GM12891 (cell line): Measurements from ENCODE around the gene PITPNC1.
"Not testable (repeated sequence)": the region's sequence is repeated elsewhere in the genome, so short reads cannot be mapped to it uniquely, and the experiment has no call there.

ENCODE experiments used
- DNase-seq: peaks from one replicate; pipeline ENCODE4 v3.0.0; 2011; ENCODE audit warnings: low spot score; ENCODE audit not compliant: insufficient read length
- FAIRE-seq: peaks from 2 replicates; lab custom pipeline; 2011; peaks lifted over from hg19 to GRCh38; lab: Jason Lieb, UNC
- PAX5 ChIP-seq: IDR thresholded peaks from 2 replicates; pipeline ENCODE4 v1.6.1; 2011; ENCODE audit warnings: low read length, moderate library complexity, mild to moderate bottlenecking; ENCODE audit not compliant: insufficient read depth, severe bottlenecking
- POLR2A ChIP-seq: IDR thresholded peaks from 2 replicates; pipeline ENCODE4 v1.6.1; 2011; ENCODE audit warnings: low read depth, low read length, control low read depth
- POLR2AphosphoS5 ChIP-seq: IDR thresholded peaks from 2 replicates; pipeline ENCODE4 v1.6.1; 2011; ENCODE audit warnings: low read depth, low read length, control low read depth
- POU2F2 ChIP-seq: IDR thresholded peaks from 2 replicates; pipeline ENCODE4 v1.6.1; 2011; ENCODE audit warnings: low read depth, mild to moderate bottlenecking, control low read depth, low read length, moderate library complexity
- SPI1 ChIP-seq: IDR thresholded peaks from 2 replicates; pipeline ENCODE4 v1.6.1; 2011; ENCODE audit warnings: low read depth, low read length, control low read depth
- TAF1 ChIP-seq: IDR thresholded peaks from 2 replicates; pipeline ENCODE4 v1.6.1; 2011; ENCODE audit warnings: low read depth, low read length, control low read depth

Gene PITPNC1

DNA sequence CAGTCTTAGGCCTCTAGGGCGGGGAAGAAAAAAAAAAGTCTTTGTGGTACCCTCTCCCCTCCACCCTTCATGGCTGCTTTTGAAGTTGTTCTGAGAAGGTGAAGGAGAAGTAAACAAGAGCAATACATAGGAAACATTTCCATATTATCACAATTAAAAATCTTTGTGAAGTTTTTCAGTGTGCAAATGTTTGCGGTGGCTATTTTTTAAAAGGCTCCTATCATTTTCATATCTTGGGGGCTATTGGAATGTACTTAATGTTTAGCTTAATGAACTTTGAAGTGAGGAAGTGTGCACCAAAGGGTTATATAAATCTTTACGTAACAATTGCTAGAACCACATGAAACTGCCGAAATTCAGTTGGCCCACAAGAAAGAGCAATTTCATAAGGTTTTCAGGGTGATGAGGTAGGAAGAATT lies 348.3 kb downstream of the PITPNC1 start:
- no peak for FAIRE-seq
- DNase-seq: no peak
- no peak for TF ChIP-seq POLR2A
- no peak for TF ChIP-seq POU2F2
- TF ChIP-seq TAF1: no peak
- no peak for TF ChIP-seq PAX5
- TF ChIP-seq POLR2AphosphoS5: no peak
- TF ChIP-seq SPI1: no peak

DNA sequence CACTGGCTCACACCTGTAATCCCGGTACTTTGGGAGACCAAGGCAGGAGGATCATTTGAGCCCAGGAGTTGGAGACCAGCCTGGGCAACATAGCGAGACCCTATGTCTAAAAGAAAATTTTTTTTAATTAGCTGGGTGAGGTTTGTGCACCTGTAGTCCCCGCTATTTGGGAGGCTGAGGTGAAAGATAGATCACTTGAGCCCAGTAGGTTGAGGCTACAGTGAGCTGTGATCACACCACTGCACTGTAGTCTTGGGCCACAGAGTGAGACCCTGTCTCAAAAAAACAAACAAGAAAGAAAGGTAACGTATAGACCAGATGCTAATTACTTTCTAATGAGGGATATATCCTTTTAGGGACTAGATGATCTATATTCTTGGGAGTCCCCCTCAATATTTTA lies 348.7 kb downstream of the PITPNC1 start:
- TF ChIP-seq SPI1 (no peak), POLR2AphosphoS5 (no peak), POU2F2 (no peak), POLR2A (no peak), TAF1 (no peak)
- DNase-seq: no peak
- FAIRE-seq: no peak

DNA sequence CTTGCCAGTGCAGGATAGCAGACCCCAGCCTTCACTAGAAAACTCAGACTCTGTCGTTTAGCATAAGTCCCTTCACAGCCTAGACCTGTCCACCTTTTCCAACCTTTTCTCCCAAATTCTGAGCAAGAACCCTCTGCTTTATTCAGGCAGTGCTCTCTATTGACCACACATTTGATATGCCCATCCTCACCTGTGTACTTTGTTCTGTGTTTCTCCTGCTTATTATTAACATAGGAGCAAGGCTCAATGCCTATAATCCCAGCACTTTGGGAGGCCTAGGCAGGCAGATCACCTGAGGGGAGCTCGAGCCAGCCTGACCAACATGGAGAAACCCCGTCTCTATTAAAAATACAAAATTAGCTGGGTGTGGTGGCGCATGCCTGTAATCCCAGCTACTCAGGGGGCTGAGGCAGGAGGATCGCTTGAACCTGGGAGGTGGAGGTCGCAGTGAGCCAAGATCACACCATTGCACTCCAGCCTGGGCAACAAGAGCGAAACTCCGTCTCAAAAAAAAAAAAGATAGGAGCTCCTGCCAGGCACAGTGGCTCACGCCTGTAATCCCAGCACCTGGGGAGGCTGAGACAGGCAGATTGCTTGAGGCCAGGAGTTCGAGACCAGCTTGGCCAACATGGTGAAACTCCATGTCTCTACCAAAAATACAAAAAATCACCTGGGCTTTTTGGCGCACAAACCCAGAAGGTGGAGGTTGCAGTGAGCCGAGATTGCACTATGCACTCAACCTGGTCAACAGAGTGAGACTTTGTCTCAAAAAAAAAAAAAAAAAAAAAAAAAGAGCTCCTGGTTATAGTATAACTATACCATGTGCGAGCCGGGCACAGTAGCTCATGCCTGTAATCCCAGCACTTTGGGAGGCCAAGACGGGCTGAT lies 350.3 kb downstream of the PITPNC1 start:
- not testable (repeated sequence) for FAIRE-seq, DNase-seq

DNA sequence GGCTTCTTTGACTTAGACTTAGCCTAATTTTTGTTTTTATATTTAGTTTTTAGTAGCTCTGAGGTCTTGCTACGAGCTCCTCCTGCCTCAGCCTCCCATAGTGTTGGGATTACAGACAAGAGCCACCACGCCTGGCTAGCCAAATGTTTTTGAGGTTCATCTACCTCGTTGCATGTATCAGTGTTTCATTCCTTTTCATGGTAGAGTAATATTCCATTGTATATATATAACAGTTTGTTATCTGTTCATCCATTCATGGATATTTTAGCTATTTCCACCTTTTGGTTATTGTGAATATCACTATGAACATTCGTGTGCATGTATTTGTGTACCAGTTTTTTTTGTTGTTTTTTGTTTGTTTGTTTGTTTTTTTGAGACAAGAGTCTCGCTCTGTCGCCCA lies 352.8 kb downstream of the PITPNC1 start:
- TF ChIP-seq SPI1 (no peak), POLR2A (no peak), POU2F2 (no peak), POLR2AphosphoS5 (no peak), TAF1 (no peak), PAX5 (no peak)
- DNase-seq (no peak), FAIRE-seq (no peak)

DNA sequence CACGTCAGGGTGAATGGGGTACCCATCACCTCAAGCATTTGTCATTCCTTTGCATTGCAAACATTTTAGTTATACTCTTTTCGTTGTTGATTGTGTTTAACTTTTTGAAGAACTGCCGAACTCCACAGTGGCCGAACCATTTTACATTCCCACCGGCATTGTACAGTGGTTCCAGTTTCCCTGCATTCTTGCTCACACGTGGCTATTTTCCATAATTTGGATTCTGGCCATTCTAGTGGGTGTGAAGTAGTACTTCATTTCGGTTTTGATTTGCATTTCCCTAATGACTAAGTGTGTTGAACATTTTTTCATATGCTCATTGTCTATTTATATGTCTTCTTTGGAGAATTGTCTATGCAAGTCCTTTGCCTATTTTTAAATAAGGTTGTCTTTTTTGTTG lies 353.6 kb downstream of the PITPNC1 start:
- DNase-seq (no peak), FAIRE-seq (no peak)
- no peak for TF ChIP-seq POLR2AphosphoS5
- TF ChIP-seq POLR2A: no peak
- no peak for TF ChIP-seq POU2F2
- no peak for TF ChIP-seq PAX5
- TF ChIP-seq TAF1: no peak
- TF ChIP-seq SPI1: no peak

DNA sequence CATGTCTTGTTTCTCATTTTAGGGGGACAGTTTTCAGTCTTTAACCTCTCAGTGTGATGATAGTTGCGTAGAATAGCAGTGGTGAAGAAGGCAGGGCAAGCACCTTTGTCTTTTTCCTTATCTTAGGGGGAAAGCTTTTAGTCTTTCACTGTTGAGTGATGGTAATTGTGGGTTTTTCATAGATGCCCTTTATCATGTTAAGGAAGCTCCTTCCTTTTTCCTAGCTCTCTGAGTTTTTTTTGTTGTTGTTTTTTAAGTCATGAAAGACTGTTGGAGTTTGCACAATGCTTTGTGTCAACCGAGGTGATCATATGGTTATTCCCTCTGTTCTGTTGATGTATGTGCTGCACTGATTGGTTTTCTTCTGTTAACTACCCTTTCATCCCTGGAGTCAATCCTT lies 356.4 kb downstream of the PITPNC1 start:
- TF ChIP-seq POLR2AphosphoS5 (no peak), SPI1 (no peak), TAF1 (no peak)
- FAIRE-seq: no peak
- no peak for DNase-seq

DNA sequence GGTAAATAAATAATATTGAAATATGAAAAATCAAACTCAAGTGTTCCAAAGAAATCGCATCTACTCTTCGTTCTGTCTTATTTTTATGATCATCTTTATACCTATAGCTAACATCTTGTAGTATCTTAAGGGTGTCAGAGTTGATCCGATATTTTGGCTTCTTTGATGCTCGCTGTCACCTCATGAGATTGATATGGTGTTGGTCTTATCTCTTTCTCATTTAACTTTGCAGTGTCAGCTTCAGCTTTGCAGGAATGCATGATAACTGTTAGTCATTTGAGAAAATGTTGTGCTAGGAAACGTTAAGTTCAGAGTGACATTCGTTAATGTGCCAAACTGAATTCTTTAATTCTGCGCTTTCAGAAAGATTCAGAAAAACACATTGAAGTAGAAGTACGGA lies 360.1 kb downstream of the PITPNC1 start:
- no peak for DNase-seq
- no peak for TF ChIP-seq TAF1
- FAIRE-seq: no peak

DNA sequence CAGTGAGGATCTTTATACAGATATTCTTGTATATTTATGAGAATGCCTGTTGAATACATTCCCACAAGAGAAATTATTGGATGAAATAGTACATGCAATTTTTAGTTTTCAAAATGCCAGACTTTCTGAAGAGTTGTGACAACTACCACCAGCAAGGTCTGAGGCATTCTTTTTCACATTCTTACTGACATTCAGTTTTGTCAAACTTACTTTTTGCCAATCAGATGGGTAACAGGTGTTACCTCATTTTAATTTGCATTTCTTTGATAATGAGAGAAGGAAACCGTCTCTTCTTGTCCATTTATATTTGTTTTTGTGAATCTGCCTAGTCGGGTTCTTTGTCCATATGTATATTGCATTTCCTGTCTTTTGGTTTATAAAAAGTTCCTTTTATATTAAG lies 364.9 kb downstream of the PITPNC1 start:
- DNase-seq (no peak), FAIRE-seq (no peak)
- TF ChIP-seq SPI1 (no peak), TAF1 (no peak), PAX5 (no peak)
